HEK293 (cell line): ENCODE data around the gene TRIM28.

Experiments used
- CTCF ChIA-PET: fragments of 350-600 bp; formaldehyde crosslinking; extraction: SDS; loops from one replicate; lab custom pipeline; 2021; ENCODE audit warnings: antibody characterized with exemption; lab: Yijun Ruan, JAX
- POLR2A ChIA-PET: fragments of 300-600 bp; formaldehyde crosslinking; extraction: SDS; loops from one replicate; lab custom pipeline; 2020; ENCODE audit warnings: antibody characterized with exemption, inconsistent platforms; lab: Yijun Ruan, JAX
- H3K27ac ChIP-seq: fragments of 200-500 bp; sonication (Bioruptor generic); 2 replicates; pipeline ENCODE4 v1.5.1; 2014; ENCODE audit warnings: low read depth, low read length, control low read depth, inconsistent platforms; ENCODE audit errors: extremely low read depth
- H3K36me3 ChIP-seq, 2 experiments: fragments of 200-500 bp in 1 of 2; sonication (Bioruptor generic) in 1 of 2; 1 replicate in 1 of 2; 2 replicates in 1 of 2; pipeline ENCODE4 v1.5.1; 2014 to 2017; ENCODE audit warnings: inconsistent platforms in 2 of 2, low read length in 2 of 2; ENCODE audit not compliant: control insufficient read depth in 2 of 2, insufficient read depth in 1 of 2
- H3K4me1 ChIP-seq: fragments of 200-500 bp; sonication (Bioruptor generic); 2 replicates; pipeline ENCODE4 v1.5.1; 2014; ENCODE audit warnings: mild to moderate bottlenecking, low read length, inconsistent platforms; ENCODE audit not compliant: control insufficient read depth, insufficient read depth
- H3K4me3 ChIP-seq: 2 replicates; pipeline ENCODE4 v1.5.1; 2011; ENCODE audit warnings: low read depth, mild to moderate bottlenecking, control low read depth, low read length, moderate library complexity
- H3K9me3 ChIP-seq: fragments of 200-500 bp; sonication (Bioruptor generic); 2 replicates; pipeline ENCODE4 v1.5.1; 2014; ENCODE audit warnings: low read depth, low read length, inconsistent platforms; ENCODE audit not compliant: control insufficient read depth, insufficient read depth
- FEZF1 ChIP-seq: fragments of 450-650 bp; formaldehyde crosslinking; IDR thresholded peaks from 2 replicates; pipeline ENCODE4 v1.5.1; 2016; ENCODE audit warnings: missing biosample characterization, missing genetic modification characterization
- KLF9 ChIP-seq: fragments of 450-650 bp; formaldehyde crosslinking; IDR thresholded peaks from 2 replicates; pipeline ENCODE4 v1.5.1; 2016; ENCODE audit warnings: missing biosample characterization, missing genetic modification characterization, low read depth
- MYNN ChIP-seq: fragments of 450-650 bp; formaldehyde crosslinking; IDR thresholded peaks from 2 replicates; pipeline ENCODE4 v1.5.1; 2016; ENCODE audit warnings: missing biosample characterization, missing genetic modification characterization, borderline replicate concordance
- PRDM10 ChIP-seq: fragments of 450-650 bp; formaldehyde crosslinking; IDR thresholded peaks from 2 replicates; pipeline ENCODE4 v1.5.1; 2016; ENCODE audit warnings: missing biosample characterization, missing genetic modification characterization
- ZNF10 ChIP-seq: fragments of 450-650 bp; formaldehyde crosslinking; IDR thresholded peaks from 2 replicates; pipeline ENCODE4 v1.5.1; 2017; ENCODE audit warnings: missing biosample characterization, missing genetic modification characterization
- ZNF280D ChIP-seq: fragments of 450-650 bp; formaldehyde crosslinking; IDR thresholded peaks from 2 replicates; pipeline ENCODE4 v1.5.1; 2016; ENCODE audit warnings: missing biosample characterization, missing genetic modification characterization
- ZNF324 ChIP-seq: fragments of 450-650 bp; formaldehyde crosslinking; IDR thresholded peaks from 2 replicates; pipeline ENCODE4 v1.5.1; 2016; ENCODE audit warnings: missing biosample characterization, missing genetic modification characterization
- ZNF335 ChIP-seq: fragments of 450-650 bp; formaldehyde crosslinking; conservative IDR thresholded peaks from 2 replicates; pipeline ENCODE4 v1.5.1; 2016; ENCODE audit warnings: missing biosample characterization, missing genetic modification characterization
- ZNF341 ChIP-seq: fragments of 450-650 bp; formaldehyde crosslinking; IDR thresholded peaks from 2 replicates; pipeline ENCODE4; 2016; ENCODE audit warnings: low read depth, missing biosample characterization, missing genetic modification characterization
- ZNF366 ChIP-seq: fragments of 450-650 bp; formaldehyde crosslinking; conservative IDR thresholded peaks from 2 replicates; pipeline ENCODE4 v1.5.1; 2016; ENCODE audit warnings: missing biosample characterization, missing genetic modification characterization
- ZNF580 ChIP-seq: fragments of 450-650 bp; formaldehyde crosslinking; IDR thresholded peaks from 2 replicates; pipeline ENCODE4 v1.5.1; 2016; ENCODE audit warnings: missing biosample characterization, missing genetic modification characterization
- ZNF707 ChIP-seq: fragments of 450-650 bp; formaldehyde crosslinking; IDR thresholded peaks from 2 replicates; pipeline ENCODE4 v1.5.1; 2016; ENCODE audit warnings: missing biosample characterization, missing genetic modification characterization
- ZSCAN16 ChIP-seq: fragments of 450-650 bp; formaldehyde crosslinking; IDR thresholded peaks from 2 replicates; pipeline ENCODE4 v1.5.1; 2016; ENCODE audit warnings: missing biosample characterization, missing genetic modification characterization
- TF ChIP-seq, protein P1 (sequence below): fragments of 450-650 bp; formaldehyde crosslinking; IDR thresholded peaks from 2 replicates; pipeline ENCODE4 v1.5.1; 2016; ENCODE audit warnings: missing biosample characterization, missing genetic modification characterization

The TRIM28 gene

GRCh38 chr19:58551577-58552471, 8.0 kb downstream of the TRIM28 start (continued):
- no peak for TF ChIP-seq ZNF280D (tag by site-specific recombination)
- TF ChIP-seq, protein P1, sequence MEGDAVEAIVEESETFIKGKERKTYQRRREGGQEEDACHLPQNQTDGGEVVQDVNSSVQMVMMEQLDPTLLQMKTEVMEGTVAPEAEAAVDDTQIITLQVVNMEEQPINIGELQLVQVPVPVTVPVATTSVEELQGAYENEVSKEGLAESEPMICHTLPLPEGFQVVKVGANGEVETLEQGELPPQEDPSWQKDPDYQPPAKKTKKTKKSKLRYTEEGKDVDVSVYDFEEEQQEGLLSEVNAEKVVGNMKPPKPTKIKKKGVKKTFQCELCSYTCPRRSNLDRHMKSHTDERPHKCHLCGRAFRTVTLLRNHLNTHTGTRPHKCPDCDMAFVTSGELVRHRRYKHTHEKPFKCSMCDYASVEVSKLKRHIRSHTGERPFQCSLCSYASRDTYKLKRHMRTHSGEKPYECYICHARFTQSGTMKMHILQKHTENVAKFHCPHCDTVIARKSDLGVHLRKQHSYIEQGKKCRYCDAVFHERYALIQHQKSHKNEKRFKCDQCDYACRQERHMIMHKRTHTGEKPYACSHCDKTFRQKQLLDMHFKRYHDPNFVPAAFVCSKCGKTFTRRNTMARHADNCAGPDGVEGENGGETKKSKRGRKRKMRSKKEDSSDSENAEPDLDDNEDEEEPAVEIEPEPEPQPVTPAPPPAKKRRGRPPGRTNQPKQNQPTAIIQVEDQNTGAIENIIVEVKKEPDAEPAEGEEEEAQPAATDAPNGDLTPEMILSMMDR: no peak

DNA sequence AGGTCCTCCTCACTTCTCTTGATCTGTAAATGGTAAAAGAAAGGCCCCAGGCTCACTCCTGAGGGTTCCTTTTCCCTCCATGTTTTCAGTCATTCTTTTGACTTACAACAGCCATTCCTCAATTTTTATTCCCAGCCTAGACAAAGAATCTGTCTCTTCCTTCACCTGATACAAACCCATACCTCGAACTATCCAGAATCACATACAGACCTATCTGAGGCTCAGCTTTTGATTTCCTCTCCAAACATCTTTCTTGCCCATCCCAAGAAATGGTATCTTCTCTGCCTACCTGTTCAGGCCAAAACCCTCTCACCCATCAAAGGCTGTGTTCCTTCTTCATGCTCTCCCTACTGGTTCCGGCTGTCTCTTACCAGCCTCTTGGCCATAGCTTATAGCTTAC, 8.8 kb downstream of the TRIM28 start:
- H3K9me3 ChIP-seq: no peaks in the 10 kb centered on the region
- H3K4me3 ChIP-seq: no peak overlapping the region
- peaks cover 11% of the 10 kb centered on the region for H3K4me1 ChIP-seq
- POLR2A ChIA-PET: interaction anchor here (3.1 to 4.6 kb wide), 4 partner anchors 8 to 189 kb away, joined by 16 to 128 read pairs (median 51); partner anchors contain the start of genes TRIM28, ZBTB45 and ZNF497
- no peak overlapping the region for H3K27ac ChIP-seq
- TF ChIP-seq ZNF10 (tag by site-specific recombination) (peak; percentile 93), ZNF580 (tag by site-specific recombination) (no peak), ZNF366 (0 out of 2 replicates have a peak, but pooled peaks have one; percentile 26)
- TF ChIP-seq, all 188 proteins: peak for 2
- peaks cover 33 to 83% of the 10 kb centered on the region in 2 experiments for H3K36me3 ChIP-seq
- CTCF ChIA-PET: interaction anchor here (1.0 to 2.7 kb wide), 2 partner anchors 32 kb away, joined by 3 to 20 read pairs; partner anchors contain the start of gene ZBTB45

GRCh38 chr19:58553799-58554493, 10.1 kb downstream of the TRIM28 start:
- TF ChIP-seq KLF9 (tag by site-specific recombination) (no peak), PRDM10 (tag by site-specific recombination) (peak; percentile 95), ZNF341 (tag by site-specific recombination) (no peak), ZNF707 (tag by site-specific recombination) (no peak), MYNN (tag by site-specific recombination) (no peak), FEZF1 (tag by site-specific recombination) (no peak), ZNF324 (tag by site-specific recombination) (no peak), ZNF335 (tag by site-specific recombination) (peak; percentile 23), ZSCAN16 (tag by site-specific recombination) (no peak)
- Histone ChIP-seq H3K4me3 (peak overlapping the region; percentile 64), H3K9me3 (no peaks in the 10 kb centered on the region), H3K27ac (peak overlapping the region; percentile 99), H3K4me1 (peaks cover 11% of the 10 kb centered on the region), H3K36me3 (peaks cover 33 to 70% of the 10 kb centered on the region in 2 experiments)
- ChIA-PET POLR2A (interaction anchor here (0.7 to 4.6 kb wide), 13 partner anchors 8 to 292 kb away, joined by 3 to 128 read pairs (median 7); partner anchors contain the start of genes TRIM28, ZBTB45, ZNF446 and ZNF497), CTCF (interaction anchor here (1.7 to 2.7 kb wide), 3 partner anchors 10 to 34 kb away, joined by 6 to 20 read pairs (median 10); partner anchors contain the start of genes TRIM28 and ZBTB45)
